ENCODE measurements around the gene LINGO1.

The LINGO1 gene

GRCh38 chr15:77613814-77614213, 18.9 kb downstream of the LINGO1 start:
- TF ChIP-seq CTCF (IDR thresholded peaks at IDR 0.05; ENCODE audit: unreplicated experiment in 3 of 3) = no peak
- H3K36me3 Mint-ChIP-seq (ENCODE audit: low read depth) = peaks cover 13% of the 10 kb centered on the region

DNA sequence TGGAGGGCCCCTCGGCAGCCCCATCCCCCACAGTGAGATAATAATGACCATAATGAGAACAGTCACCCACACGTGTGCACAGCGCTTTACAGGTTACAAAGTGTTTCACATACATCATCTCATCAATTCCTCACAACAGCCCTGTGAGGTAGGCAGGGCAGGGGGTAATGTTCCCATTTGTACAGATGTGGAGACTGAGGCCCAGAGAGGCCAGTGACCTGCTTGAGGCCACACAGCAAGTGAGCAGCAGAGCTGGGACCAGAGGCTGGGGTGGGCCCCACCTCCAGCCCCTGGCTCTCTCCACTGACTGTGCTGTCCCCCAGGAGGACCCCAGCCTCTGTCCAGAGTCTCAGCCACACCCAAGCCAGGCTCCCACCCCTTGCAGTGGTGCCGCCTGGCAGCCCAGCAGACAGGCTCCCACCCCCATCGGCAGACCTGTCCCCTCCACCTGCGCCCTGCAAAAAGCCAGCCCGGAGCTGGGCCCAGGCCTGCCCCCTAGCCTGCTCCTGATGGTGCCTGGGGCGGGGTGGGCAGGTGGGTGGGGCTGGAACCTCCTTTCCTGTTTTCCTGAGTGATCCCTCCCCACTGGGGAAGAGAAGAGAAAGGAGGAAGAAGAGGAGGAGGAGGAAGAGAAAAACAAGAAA, 19.6 kb downstream of the LINGO1 start:
- Mint-ChIP-seq H3K4me1 (peaks cover 2% of the 10 kb centered on the region), H3K4me3 (no peak overlapping the region), H3K27me3 (ENCODE audit: low read depth) (no peaks in the 10 kb centered on the region), H3K9me3 (no peaks in the 10 kb centered on the region), H3K36me3 (ENCODE audit: low read depth) (peaks cover 12% of the 10 kb centered on the region), H3K27ac (no peak overlapping the region)
- no peak for TF ChIP-seq CTCF (IDR thresholded peaks at IDR 0.05; ENCODE audit: unreplicated experiment in 3 of 3)

More at GRCh38 chr15:77613814-77614213, 18.9 kb downstream of the LINGO1 start:
- no peaks in the 10 kb centered on the region for H3K9me3 Mint-ChIP-seq
- no peak overlapping the region for H3K27ac Mint-ChIP-seq
- H3K4me1 Mint-ChIP-seq = no peaks in the 10 kb centered on the region
- H3K27me3 Mint-ChIP-seq (ENCODE audit: low read depth) = no peaks in the 10 kb centered on the region
- H3K4me3 Mint-ChIP-seq = no peak overlapping the region

DNA sequence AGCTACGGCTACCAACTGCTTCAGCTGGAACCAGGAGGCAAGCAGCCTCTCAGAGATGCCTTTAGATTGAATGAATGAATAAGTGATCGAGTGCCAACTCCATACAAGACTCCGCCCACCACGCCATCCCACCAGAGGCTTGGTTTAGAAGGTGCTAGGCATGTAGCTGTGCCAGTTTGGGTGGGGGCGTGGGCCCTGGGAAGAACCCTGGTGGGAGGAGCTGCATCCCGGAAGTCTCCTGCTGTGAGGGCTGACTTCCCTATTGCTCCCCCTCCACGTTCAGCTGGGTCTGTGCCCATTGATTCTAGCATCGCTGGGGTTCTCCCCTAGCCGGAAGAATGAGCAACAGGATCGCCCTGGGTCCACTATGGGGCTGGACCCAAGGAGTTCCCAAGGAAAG, 20.9 kb downstream of the LINGO1 start:
- peaks cover 12% of the 10 kb centered on the region for H3K36me3 Mint-ChIP-seq (ENCODE audit: low read depth)
- TF ChIP-seq CTCF (IDR thresholded peaks at IDR 0.05; ENCODE audit: unreplicated experiment in 3 of 3) = no peak
- H3K4me3 Mint-ChIP-seq = no peak overlapping the region
- H3K4me1 Mint-ChIP-seq = peaks cover 11% of the 10 kb centered on the region
- no peak overlapping the region for H3K27ac Mint-ChIP-seq
- no peaks in the 10 kb centered on the region for H3K9me3 Mint-ChIP-seq
- no peaks in the 10 kb centered on the region for H3K27me3 Mint-ChIP-seq (ENCODE audit: low read depth)

DNA sequence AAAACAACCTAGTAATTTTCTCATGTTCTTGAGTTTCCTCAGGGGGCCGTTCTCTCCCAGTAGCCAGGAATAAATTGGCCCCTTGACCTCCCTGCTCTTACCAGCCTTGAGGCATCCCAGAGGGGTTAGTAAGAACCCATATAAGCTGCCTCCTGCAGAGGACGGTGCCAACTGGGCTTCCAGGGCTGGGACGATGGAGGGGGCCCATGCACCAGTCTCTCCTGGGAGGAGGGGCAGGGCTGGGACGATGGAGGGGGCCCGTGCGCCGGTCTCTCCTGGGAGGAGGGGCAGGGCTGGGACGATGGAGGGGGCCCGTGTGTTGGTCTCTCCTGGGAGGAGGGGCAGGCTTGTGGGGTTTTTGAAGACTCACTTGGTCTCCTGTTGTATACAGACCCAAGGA, 22.0 kb downstream of the LINGO1 start:
- Mint-ChIP-seq H3K27me3 (ENCODE audit: low read depth) (no peaks in the 10 kb centered on the region), H3K27ac (no peak overlapping the region), H3K36me3 (ENCODE audit: low read depth) (peaks cover 12% of the 10 kb centered on the region), H3K9me3 (no peaks in the 10 kb centered on the region), H3K4me1 (peaks cover 18% of the 10 kb centered on the region), H3K4me3 (no peak overlapping the region)
- TF ChIP-seq CTCF (IDR thresholded peaks at IDR 0.05; ENCODE audit: unreplicated experiment in 3 of 3) = no peak

- peaks cover 30% of the 10 kb centered on the region for H3K4me1 Mint-ChIP-seq
- peak overlapping the region in 2 of 3 experiments; percentile 51 to 61 for H3K27ac Mint-ChIP-seq
- no peak overlapping the region for H3K4me3 Mint-ChIP-seq
- no peaks in the 10 kb centered on the region for H3K9me3 Mint-ChIP-seq
- H3K36me3 Mint-ChIP-seq (ENCODE audit: low read depth) = peaks cover 5% of the 10 kb centered on the region
- no peak for TF ChIP-seq CTCF (IDR thresholded peaks at IDR 0.05; ENCODE audit: unreplicated experiment in 3 of 3)
- no peaks in the 10 kb centered on the region for H3K27me3 Mint-ChIP-seq (ENCODE audit: low read depth)
These were observed 23.2 kb downstream of the LINGO1 start for GRCh38 chr15:77609558-77609957.

DNA sequence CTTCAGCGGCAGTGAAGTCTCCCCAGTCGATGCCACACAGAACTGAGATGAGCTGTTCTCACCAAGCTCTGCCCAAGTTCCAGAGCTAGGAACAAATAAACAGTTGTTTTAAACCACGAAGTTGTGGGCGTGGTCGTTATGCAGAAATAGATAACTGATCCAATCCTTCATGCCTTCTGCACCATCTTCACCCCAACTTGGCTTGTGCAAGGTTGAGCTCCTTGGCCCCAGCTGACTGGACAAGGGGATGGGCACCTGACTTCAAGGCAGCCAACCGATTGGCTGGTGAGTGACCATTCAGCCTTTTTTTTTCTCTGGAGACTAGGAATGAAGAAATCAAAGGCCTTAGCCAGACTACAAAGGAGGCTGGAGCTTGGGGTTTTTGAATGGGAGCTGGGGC, 23.9 kb downstream of the LINGO1 start:
- no peak for TF ChIP-seq CTCF (IDR thresholded peaks at IDR 0.05; ENCODE audit: unreplicated experiment in 3 of 3)
- peaks cover 35% of the 10 kb centered on the region for H3K4me1 Mint-ChIP-seq
- H3K27me3 Mint-ChIP-seq (ENCODE audit: low read depth) = no peaks in the 10 kb centered on the region
- peaks cover under 1% of the 10 kb centered on the region for H3K36me3 Mint-ChIP-seq (ENCODE audit: low read depth)
- H3K4me3 Mint-ChIP-seq = no peak overlapping the region
- no peaks in the 10 kb centered on the region for H3K9me3 Mint-ChIP-seq
- peak overlapping the region in 2 of 3 experiments; percentile 21 to 72 for H3K27ac Mint-ChIP-seq
